Neural progenitor cell (in vitro differentiated cells): Measurements from ENCODE around the gene ARID5B. TPM values are rescaled to one million over a fixed set of nuclear protein-coding genes. Genes with fewer than 3 reads are reported as not detected.

Experiments used
- DNase-seq: peaks from one replicate; pipeline ENCODE4 v3.0.0-alpha.2; 2016; ENCODE audit warnings: low spot score
- H2AFZ ChIP-seq: fragments of 200-600 bp; sonication (generic); replicated peaks from 2 replicates; pipeline ENCODE4 v1.6.1; 2016; ENCODE audit warnings: antibody characterized with exemption
- H3F3A ChIP-seq: fragments of 200-600 bp; sonication (generic); 2 replicates; pipeline ENCODE4 v1.6.1; 2016; ENCODE audit warnings: antibody characterized with exemption, low read depth
- H3K27ac ChIP-seq: fragments of 200-600 bp; sonication (generic); 2 replicates; pipeline ENCODE4 v1.5.1; 2016; ENCODE audit warnings: mild to moderate bottlenecking
- H3K27me3 ChIP-seq: fragments of 200-600 bp; sonication (generic); 2 replicates; pipeline ENCODE4 v1.6.1; 2016; ENCODE audit warnings: mild to moderate bottlenecking, moderate library complexity
- H3K36me3 ChIP-seq: fragments of 200-600 bp; sonication (generic); 2 replicates; pipeline ENCODE4 v1.5.1; 2016
- H3K4me1 ChIP-seq: fragments of 200-600 bp; sonication (generic); 2 replicates; pipeline ENCODE4 v1.6.1; 2016; ENCODE audit warnings: mixed run types
- H3K4me2 ChIP-seq: fragments of 200-600 bp; sonication (generic); 2 replicates; pipeline ENCODE4 v1.6.1; 2016
- H3K4me3 ChIP-seq: fragments of 200-600 bp; sonication (generic); 2 replicates; pipeline ENCODE4 v1.5.1; 2016
- H3K79me2 ChIP-seq: fragments of 200-600 bp; sonication (generic); 2 replicates; pipeline ENCODE4 v1.6.1; 2016; ENCODE audit warnings: low read depth
- H3K9ac ChIP-seq: fragments of 200-600 bp; sonication (generic); 2 replicates; pipeline ENCODE4 v1.6.1; 2016
- H3K9me3 ChIP-seq: fragments of 200-600 bp; sonication (generic); 2 replicates; pipeline ENCODE4 v1.5.1; 2016; ENCODE audit warnings: low read depth
- H4K20me1 ChIP-seq: fragments of 200-600 bp; sonication (generic); 2 replicates; pipeline ENCODE4 v1.6.1; 2016; ENCODE audit warnings: low read depth
- H3K27ac Mint-ChIP-seq: 3 replicates; pipeline ENCODE4 v1.8.0; 2021; ENCODE audit warnings: mixed read lengths
- H3K27me3 Mint-ChIP-seq: 2 replicates; pipeline ENCODE4 v1.8.0; 2022; ENCODE audit warnings: low read depth, mild to moderate bottlenecking, inconsistent platforms, moderate library complexity, mixed read lengths; ENCODE audit not compliant: insufficient read depth
- H3K36me3 Mint-ChIP-seq: 3 replicates; pipeline ENCODE4 v1.8.0; 2021; ENCODE audit warnings: mixed read lengths
- H3K4me1 Mint-ChIP-seq: 3 replicates; pipeline ENCODE4 v1.8.0; 2021; ENCODE audit warnings: mixed read lengths
- H3K4me3 Mint-ChIP-seq: 3 replicates; pipeline ENCODE4 v1.8.0; 2021; ENCODE audit warnings: mild to moderate bottlenecking, moderate library complexity, mixed read lengths
- H3K9me3 Mint-ChIP-seq: 3 replicates; pipeline ENCODE4 v1.8.0; 2020; ENCODE audit warnings: mixed read lengths
- CTCF ChIP-seq: fragments of 200-600 bp; sonication (generic); IDR thresholded peaks from 2 replicates; pipeline ENCODE4 v1.5.1; 2017; ENCODE audit warnings: antibody characterized with exemption, mild to moderate bottlenecking
- EZH2 ChIP-seq: fragments of 200-600 bp; sonication (generic); IDR thresholded peaks from 2 replicates; pipeline ENCODE4 v1.6.1; 2017; ENCODE audit warnings: antibody characterized with exemption, mild to moderate bottlenecking, moderate library complexity
- EZH2phosphoT487 ChIP-seq: fragments of 200-600 bp; sonication (generic); IDR thresholded peaks from 2 replicates; pipeline ENCODE4 v1.6.1; 2017; ENCODE audit warnings: antibody characterized with exemption
- total RNA-seq: library from RNA; depleted of rRNA; stranded (reverse); fragments of >200 nt; gene quantifications from 2 replicates; pipeline ENCODE4 v1.2.3, GENCODE V29; 2015; ENCODE audit warnings: low replicate concordance

Gene ARID5B
- total RNA-seq, 1 donor from 2014 or later: 1.5 TPM

- Mint-ChIP-seq H3K4me3 (no peak overlapping the region), H3K9me3 (peaks cover 3% of the 10 kb centered on the region), H3K36me3 (peaks cover 8% of the 10 kb centered on the region), H3K27ac (no peak overlapping the region), H3K4me1 (peaks cover 19% of the 10 kb centered on the region), H3K27me3 (peaks cover 2% of the 10 kb centered on the region)
- Histone ChIP-seq H3K27me3 (no peaks in the 10 kb centered on the region), H3K4me3 (no peak overlapping the region), H3K36me3 (no peaks in the 10 kb centered on the region), H3K79me2 (no peaks in the 10 kb centered on the region), H3K9ac (no peak overlapping the region), H4K20me1 (no peaks in the 10 kb centered on the region), H3F3A (peaks cover 9% of the 10 kb centered on the region), H3K4me2 (no peak overlapping the region), H2AFZ (no peak overlapping the region), H3K27ac (no peak overlapping the region), H3K4me1 (peaks cover 31% of the 10 kb centered on the region), H3K9me3 (no peaks in the 10 kb centered on the region)
- TF ChIP-seq CTCF (no peak), EZH2 (no peak), EZH2phosphoT487 (no peak)
- no peak for DNase-seq
These were observed 121.3 kb downstream of the ARID5B start for GRCh38 chr10:62022830-62023229.

- TF ChIP-seq EZH2 (no peak), CTCF (no peak)
- H3K36me3 ChIP-seq: no peaks in the 10 kb centered on the region
- peaks cover 27% of the 10 kb centered on the region for H3K4me1 ChIP-seq
- H3F3A ChIP-seq: peaks cover 9% of the 10 kb centered on the region
- H3K27ac ChIP-seq: no peak overlapping the region
- Mint-ChIP-seq H3K4me1 (peaks cover 18% of the 10 kb centered on the region), H3K27me3 (peaks cover 4% of the 10 kb centered on the region), H3K27ac (no peak overlapping the region), H3K4me3 (no peak overlapping the region), H3K36me3 (peaks cover 8% of the 10 kb centered on the region), H3K9me3 (peaks cover 3% of the 10 kb centered on the region)
- no peak overlapping the region for H3K9ac ChIP-seq
- no peaks in the 10 kb centered on the region for H3K79me2 ChIP-seq
- H3K4me3 ChIP-seq: no peak overlapping the region
- H3K4me2 ChIP-seq: no peak overlapping the region
- no peak for DNase-seq
- no peaks in the 10 kb centered on the region for H4K20me1 ChIP-seq
- no peaks in the 10 kb centered on the region for H3K27me3 ChIP-seq
- H2AFZ ChIP-seq: no peak overlapping the region
- no peaks in the 10 kb centered on the region for H3K9me3 ChIP-seq
These were observed 121.8 kb downstream of the ARID5B start for GRCh38 chr10:62023329-62023728.

- Histone ChIP-seq H3K79me2 (no peaks in the 10 kb centered on the region), H3K27ac (no peak overlapping the region), H4K20me1 (no peaks in the 10 kb centered on the region), H3K4me1 (peaks cover 21% of the 10 kb centered on the region), H3K27me3 (no peaks in the 10 kb centered on the region), H3F3A (peaks cover 9% of the 10 kb centered on the region), H3K9ac (no peak overlapping the region), H2AFZ (no peak overlapping the region), H3K36me3 (no peaks in the 10 kb centered on the region), H3K4me3 (no peak overlapping the region), H3K4me2 (no peak overlapping the region), H3K9me3 (no peaks in the 10 kb centered on the region)
- Mint-ChIP-seq H3K27ac (no peak overlapping the region), H3K4me1 (peaks cover 12% of the 10 kb centered on the region), H3K27me3 (peaks cover 4% of the 10 kb centered on the region), H3K4me3 (no peak overlapping the region), H3K9me3 (peaks cover 3% of the 10 kb centered on the region), H3K36me3 (peaks cover 8% of the 10 kb centered on the region)
- no peak for DNase-seq
- TF ChIP-seq EZH2: no peak
- TF ChIP-seq EZH2phosphoT487: no peak
These were observed 122.7 kb downstream of the ARID5B start for GRCh38 chr10:62024026-62024701.

- H3K79me2 ChIP-seq: no peaks in the 10 kb centered on the region
These were observed 123.8 kb downstream of the ARID5B start for GRCh38 chr10:62025134-62025794.

More at GRCh38 chr10:62025134-62025794, 123.8 kb downstream of the ARID5B start:
- no peaks in the 10 kb centered on the region for H3K27me3 ChIP-seq
- no peak overlapping the region for H2AFZ ChIP-seq
- H3K36me3 ChIP-seq: no peaks in the 10 kb centered on the region
- peaks cover 10% of the 10 kb centered on the region for H3K4me1 ChIP-seq
- no peaks in the 10 kb centered on the region for H4K20me1 ChIP-seq
- H3K4me3 ChIP-seq: no peak overlapping the region
- H3K27me3 Mint-ChIP-seq: peaks cover 4% of the 10 kb centered on the region
- no peak for DNase-seq
- H3K9me3 ChIP-seq: no peaks in the 10 kb centered on the region
- no peak overlapping the region for H3K4me2 ChIP-seq
- no peak overlapping the region for H3K27ac Mint-ChIP-seq
- H3K4me3 Mint-ChIP-seq: no peak overlapping the region
- no peak overlapping the region for H3K27ac ChIP-seq
- H3K36me3 Mint-ChIP-seq: peaks cover 8% of the 10 kb centered on the region
- peaks cover 3% of the 10 kb centered on the region for H3K4me1 Mint-ChIP-seq
- no peaks in the 10 kb centered on the region for H3F3A ChIP-seq
- no peak overlapping the region for H3K9ac ChIP-seq
- peaks cover 3% of the 10 kb centered on the region for H3K9me3 Mint-ChIP-seq
- TF ChIP-seq CTCF (no peak), EZH2 (no peak), EZH2phosphoT487 (no peak)
